ENCODE measurements around the gene XRCC3.

- no peak for TF ChIP-seq HDGF (IDR thresholded peaks at IDR 0.05; ENCODE audit: borderline replicate concordance)
- TF ChIP-seq FOXK2 (IDR thresholded peaks at IDR 0.05): no peak
- no peak for TF ChIP-seq ARNT (IDR thresholded peaks at IDR 0.05)
- TF ChIP-seq BHLHE40 (IDR thresholded peaks at IDR 0.05; ENCODE audit: borderline replicate concordance): no peak
- no peak for TF ChIP-seq SUZ12 (IDR thresholded peaks at IDR 0.05)
- no peak for TF ChIP-seq ZNF384 (IDR thresholded peaks at IDR 0.05)
- TF ChIP-seq ELF4 (IDR thresholded peaks at IDR 0.05): no peak
- no peak for TF ChIP-seq FOXM1 (IDR thresholded peaks at IDR 0.05; ENCODE audit: borderline replicate concordance)
- no peak for TF ChIP-seq SP1 (IDR thresholded peaks at IDR 0.05)
- no peak for TF ChIP-seq FOXA1 (IDR thresholded peaks at IDR 0.05)
Observed at GRCh38 chr14:103697206-103697602, 18.0 kb downstream of the XRCC3 start.
